Gastroesophageal sphincter (tissue), 3 donors: ENCODE measurements around the gene RIMS1.

Source experiments
- POLR2A ChIP-seq, 2 donors: fragments of 450-650 bp; IDR thresholded peaks; one replicate each; pipeline ENCODE4 v1.6.1; 2017; ENCODE audit warnings: antibody characterized with exemption in 2 of 2, mild to moderate bottlenecking in 2 of 2, moderate library complexity in 1 of 2
- POLR2AphosphoS5 ChIP-seq: sonication (generic); formaldehyde crosslinking; IDR thresholded peaks from one replicate; pipeline ENCODE4 v1.6.1; 2017; ENCODE audit warnings: antibody characterized with exemption
- TF ChIP-seq, protein P1 (sequence below), 4 experiments: fragments of 200-600 bp in 2 of 4; fragments of 450-650 bp in 2 of 4; sonication (generic) in 1 of 4; IDR thresholded peaks; one replicate each; pipeline ENCODE4 v1.5.1; 2017 to 2019; ENCODE audit warnings: antibody characterized with exemption in 4 of 4, mild to moderate bottlenecking in 2 of 4, moderate library complexity in 2 of 4

DNA sequence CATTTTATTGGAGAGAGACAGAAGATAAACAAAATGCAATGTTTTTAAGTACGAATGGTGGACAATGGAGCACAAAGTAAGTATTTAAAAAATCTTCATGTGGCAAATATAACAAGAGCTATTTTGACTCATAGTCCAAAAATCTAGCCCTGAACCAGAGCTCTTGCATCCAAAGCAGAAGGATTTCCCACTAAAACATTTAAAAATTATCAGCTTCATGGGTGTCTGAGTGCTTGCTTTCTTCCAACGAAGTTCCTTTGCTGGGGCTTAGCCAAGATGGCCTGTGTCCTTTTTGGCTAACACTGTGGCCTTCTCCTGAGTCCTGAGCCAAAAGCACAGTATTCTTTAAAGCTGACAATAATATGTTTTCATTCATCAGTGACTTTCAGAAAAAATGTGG is 161.7 kb downstream of the RIMS1 start:
- TF ChIP-seq, protein P1, sequence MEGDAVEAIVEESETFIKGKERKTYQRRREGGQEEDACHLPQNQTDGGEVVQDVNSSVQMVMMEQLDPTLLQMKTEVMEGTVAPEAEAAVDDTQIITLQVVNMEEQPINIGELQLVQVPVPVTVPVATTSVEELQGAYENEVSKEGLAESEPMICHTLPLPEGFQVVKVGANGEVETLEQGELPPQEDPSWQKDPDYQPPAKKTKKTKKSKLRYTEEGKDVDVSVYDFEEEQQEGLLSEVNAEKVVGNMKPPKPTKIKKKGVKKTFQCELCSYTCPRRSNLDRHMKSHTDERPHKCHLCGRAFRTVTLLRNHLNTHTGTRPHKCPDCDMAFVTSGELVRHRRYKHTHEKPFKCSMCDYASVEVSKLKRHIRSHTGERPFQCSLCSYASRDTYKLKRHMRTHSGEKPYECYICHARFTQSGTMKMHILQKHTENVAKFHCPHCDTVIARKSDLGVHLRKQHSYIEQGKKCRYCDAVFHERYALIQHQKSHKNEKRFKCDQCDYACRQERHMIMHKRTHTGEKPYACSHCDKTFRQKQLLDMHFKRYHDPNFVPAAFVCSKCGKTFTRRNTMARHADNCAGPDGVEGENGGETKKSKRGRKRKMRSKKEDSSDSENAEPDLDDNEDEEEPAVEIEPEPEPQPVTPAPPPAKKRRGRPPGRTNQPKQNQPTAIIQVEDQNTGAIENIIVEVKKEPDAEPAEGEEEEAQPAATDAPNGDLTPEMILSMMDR (IDR thresholded peaks at IDR 0.05) = no peak
- TF ChIP-seq POLR2A (IDR thresholded peaks at IDR 0.05) (no peak), POLR2AphosphoS5 (no peak)
